GM13976 (cell line): ENCODE results near the gene RPL41.

Experiments used
- DNase-seq: peaks from one replicate; pipeline ENCODE4 v3.0.0; 2012; ENCODE audit warnings: low spot score
- in situ Hi-C: fragments of 300-500 bp; cut with MboI; formaldehyde crosslinking; loops from one replicate; pipeline ENCODE4 v1.12.0; 2022; ENCODE audit warnings: low sequenced_read_pairs, mixed read lengths, inconsistent platforms; ENCODE audit not compliant: unreplicated experiment
- TF ChIP-seq, protein P1 (sequence below): IDR thresholded peaks from 2 replicates; pipeline ENCODE4 v1.5.1; 2012; ENCODE audit warnings: borderline replicate concordance, mild to moderate bottlenecking; ENCODE audit not compliant: insufficient read depth; ENCODE audit errors: extremely low read depth, missing control alignments, control extremely low read depth

The RPL41 gene

DNA sequence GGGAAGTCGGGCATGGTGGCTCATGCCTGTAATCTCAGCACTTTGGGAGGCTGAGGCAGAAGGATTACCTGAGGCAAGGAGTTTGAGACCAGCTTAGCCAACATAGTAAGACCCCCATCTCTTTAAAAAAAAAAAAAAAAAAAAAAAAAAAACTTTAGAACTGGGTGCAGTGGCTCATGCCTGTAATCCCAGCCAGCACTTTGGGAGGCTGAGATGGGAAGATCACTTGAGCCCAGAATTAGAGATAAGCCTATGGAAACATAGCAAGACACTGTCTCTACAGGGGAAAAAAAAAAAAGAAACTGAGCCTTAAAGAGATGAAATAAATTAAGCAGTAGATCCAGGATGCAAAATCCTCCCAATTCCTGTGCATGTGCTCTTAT is 13.8 kb upstream of the RPL41 start:
- in situ Hi-C loops, result no loop called here
- TF ChIP-seq, protein P1, sequence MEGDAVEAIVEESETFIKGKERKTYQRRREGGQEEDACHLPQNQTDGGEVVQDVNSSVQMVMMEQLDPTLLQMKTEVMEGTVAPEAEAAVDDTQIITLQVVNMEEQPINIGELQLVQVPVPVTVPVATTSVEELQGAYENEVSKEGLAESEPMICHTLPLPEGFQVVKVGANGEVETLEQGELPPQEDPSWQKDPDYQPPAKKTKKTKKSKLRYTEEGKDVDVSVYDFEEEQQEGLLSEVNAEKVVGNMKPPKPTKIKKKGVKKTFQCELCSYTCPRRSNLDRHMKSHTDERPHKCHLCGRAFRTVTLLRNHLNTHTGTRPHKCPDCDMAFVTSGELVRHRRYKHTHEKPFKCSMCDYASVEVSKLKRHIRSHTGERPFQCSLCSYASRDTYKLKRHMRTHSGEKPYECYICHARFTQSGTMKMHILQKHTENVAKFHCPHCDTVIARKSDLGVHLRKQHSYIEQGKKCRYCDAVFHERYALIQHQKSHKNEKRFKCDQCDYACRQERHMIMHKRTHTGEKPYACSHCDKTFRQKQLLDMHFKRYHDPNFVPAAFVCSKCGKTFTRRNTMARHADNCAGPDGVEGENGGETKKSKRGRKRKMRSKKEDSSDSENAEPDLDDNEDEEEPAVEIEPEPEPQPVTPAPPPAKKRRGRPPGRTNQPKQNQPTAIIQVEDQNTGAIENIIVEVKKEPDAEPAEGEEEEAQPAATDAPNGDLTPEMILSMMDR, result no peak
- no peak for DNase-seq

DNA sequence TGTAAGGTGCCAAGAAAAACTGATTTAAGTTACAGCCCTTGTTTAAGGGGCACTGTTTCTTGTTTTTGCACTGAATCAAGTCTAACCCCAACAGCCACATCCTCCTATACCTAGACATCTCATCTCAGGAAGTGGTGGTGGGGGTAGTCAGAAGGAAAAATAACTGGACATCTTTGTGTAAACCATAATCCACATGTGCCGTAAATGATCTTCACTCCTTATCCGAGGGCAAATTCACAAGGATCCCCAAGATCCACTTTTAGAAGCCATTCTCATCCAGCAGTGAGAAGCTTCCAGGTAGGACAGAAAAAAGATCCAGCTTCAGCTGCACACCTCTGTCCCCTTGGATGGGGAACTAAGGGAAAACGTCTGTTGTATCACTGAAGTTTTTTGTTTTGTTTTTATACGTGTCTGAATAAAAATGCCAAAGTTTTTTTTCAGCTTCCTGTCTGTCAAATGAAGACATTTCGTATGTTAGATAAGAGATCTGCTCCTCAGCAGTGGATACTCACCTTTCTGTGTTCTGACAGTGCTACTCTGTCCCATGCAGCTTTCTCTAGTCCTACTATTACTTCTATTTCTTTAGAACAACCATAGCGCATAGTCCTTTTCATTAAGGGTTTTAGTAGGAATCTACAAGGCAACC is 13.2 kb upstream of the RPL41 start:
- TF ChIP-seq, protein P1, result no peak
- in situ Hi-C loops, result no loop called here
- no peak for DNase-seq

DNA sequence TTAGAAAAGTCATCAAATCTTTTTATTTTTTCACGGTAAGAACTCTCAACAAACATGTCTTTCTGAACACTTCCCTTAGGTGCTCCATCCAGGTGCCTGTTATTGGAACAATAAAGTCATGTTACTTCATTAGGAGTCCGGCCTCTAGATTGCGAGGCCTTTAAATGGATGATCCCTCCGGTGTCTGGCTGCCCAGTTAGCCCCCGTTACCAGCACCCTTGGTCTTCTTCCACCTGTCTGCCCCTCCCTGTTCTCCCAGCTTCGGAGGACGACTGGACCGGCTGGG is 12.7 kb upstream of the RPL41 start:
- in situ Hi-C loops, result no loop called here
- no peak for DNase-seq
- TF ChIP-seq, protein P1, result no peak

DNA sequence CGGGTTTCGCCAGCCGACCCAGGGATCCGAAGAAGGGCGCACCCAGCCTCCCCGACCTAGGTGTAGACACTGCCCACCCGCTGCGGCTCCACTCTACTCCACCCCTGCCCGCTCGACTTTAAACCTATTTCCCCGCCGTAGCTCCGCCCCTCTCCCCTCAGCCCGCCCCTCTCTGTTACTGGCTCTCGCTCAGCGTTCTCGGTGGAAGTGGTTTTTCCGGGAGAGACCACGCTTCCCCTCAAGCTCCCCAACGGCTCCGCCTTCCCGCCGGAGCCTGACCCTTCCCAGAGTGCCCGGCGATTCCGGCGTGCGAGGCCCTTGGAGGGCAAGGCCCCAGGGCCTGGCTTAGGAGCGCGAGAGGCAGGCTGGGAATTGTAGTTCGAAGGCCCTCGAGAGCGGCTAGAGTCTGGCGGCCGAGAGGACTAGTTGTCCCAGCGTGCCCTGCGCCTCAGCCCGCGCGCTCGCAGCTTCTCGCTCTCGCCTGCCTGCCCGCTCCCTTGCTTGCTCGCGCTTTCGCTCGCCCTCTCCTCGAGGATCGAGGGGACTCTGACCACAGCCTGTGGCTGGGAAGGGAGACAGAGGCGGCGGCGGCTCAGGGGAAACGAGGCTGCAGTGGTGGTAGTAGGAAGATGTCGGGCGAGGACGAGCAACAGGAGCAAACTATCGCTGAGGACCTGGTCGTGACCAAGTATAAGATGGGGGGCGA is 12.2 kb upstream of the RPL41 start, which contains the start of gene PA2G4:
PA2G4 (plus strand) TSS at position 451 of the 706 bp plus-strand sequence; CDS start at position 630, 179 bp downstream.
- TF ChIP-seq, protein P1, result no peak
- in situ Hi-C loops, result no loop called here
- peak; percentile 98 for DNase-seq

DNA sequence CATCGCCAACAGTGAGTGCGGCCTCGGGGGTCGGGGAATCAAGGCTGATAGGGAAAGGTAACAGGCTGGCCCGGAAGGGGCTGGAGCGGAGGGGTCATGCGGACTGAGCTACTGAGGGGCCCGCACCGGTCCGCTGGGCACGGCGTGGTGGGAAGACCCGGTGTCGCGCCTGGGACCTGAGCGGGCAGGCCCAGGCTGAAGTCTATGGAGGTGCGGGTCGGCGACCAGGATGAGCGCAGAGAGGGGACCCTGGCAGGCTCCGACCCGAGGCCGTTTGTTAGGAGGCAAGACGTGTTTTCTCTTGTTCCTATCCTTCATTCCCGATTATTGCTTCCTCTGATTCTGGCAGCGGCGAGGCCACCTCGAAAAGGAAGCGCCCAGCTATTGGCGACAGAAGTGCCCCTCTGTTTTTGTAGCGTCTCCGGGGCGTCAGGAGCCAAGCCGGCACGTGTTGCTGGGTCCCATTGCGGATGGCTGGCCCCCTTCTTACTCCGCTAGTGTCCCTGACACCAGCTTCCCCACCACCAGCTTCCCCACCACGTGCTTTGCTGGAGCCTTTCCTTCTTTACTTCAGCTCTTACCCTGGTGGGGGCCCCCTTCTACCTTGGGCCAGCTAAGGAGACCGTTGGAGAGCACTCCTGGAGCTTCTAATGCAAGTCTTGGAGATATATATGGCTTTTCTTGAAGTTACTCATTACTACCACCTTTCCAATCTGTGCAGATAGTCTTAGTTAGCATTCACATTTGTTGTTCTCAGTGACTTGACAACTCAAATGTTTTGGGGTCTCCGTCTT is 11.4 kb upstream of the RPL41 start:
- no peak for DNase-seq
- in situ Hi-C loops, result no loop called here
- TF ChIP-seq, protein P1, result no peak

DNA sequence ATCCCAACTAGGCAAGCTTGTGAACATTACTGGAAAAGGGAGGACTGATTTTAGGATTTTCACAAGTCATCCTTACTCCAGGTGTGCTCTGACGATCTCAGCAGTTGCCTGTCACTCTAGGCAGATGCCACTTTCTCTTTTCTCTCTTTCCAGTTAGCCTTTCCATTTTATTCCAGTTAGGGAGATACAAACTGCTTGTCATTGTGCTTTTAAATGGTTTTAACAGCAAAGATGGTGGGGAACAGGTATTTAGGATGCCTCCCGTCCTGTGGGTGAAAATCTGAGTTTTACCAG is 10.9 kb upstream of the RPL41 start:
- no peak for DNase-seq
- in situ Hi-C loops, result no loop called here
- TF ChIP-seq, protein P1, result no peak
